ENCODE results near the gene LHPP. TPM values are rescaled to one million over a fixed set of nuclear protein-coding genes. Genes with fewer than 3 reads are reported as not detected.

LHPP gene
- total and polyA plus RNA-seq, 2 experiments from 2014 or later, result 19.0 to 22.9 TPM

GRCh38 chr10:124570646-124571045 is 109.0 kb downstream of the LHPP start:
- Histone ChIP-seq H3F3A (ENCODE audit: insufficient read depth) (no peaks in the 10 kb centered on the region), H2AFZ (no peak overlapping the region), H3K4me2 (ENCODE audit: unreplicated experiment) (no peak overlapping the region), H3K27me3 (replicated peaks; ENCODE audit: insufficient read depth) (0 out of 2 replicates have a peak, but pooled peaks cover 9% of the 10 kb centered on the region), H3K4me1 (ENCODE audit: insufficient read depth) (no peaks in the 10 kb centered on the region), H3K79me2 (ENCODE audit: insufficient read depth) (no peaks in the 10 kb centered on the region), H3K4me3 (no peak overlapping the region), H3K9me3 (ENCODE audit: low read depth) (no peaks in the 10 kb centered on the region), H3K9me2 (ENCODE audit: insufficient read depth) (no peaks in the 10 kb centered on the region), H3K27ac (no peak overlapping the region), H3K36me3 (ENCODE audit: low read depth) (no peaks in the 10 kb centered on the region), H3K9ac (no peak overlapping the region), H4K20me1 (ENCODE audit: insufficient read depth) (no peaks in the 10 kb centered on the region)
- in situ Hi-C loops (cut with MboI), result no loop called here
- no peak for TF ChIP-seq EZH2phosphoT487 (IDR thresholded peaks at IDR 0.05; ENCODE audit: insufficient read depth, low read depth)
- no peak for TF ChIP-seq EZH2 (IDR thresholded peaks at IDR 0.05; ENCODE audit: insufficient read depth, poor library complexity, severe bottlenecking)
- no peak for DNase-seq
- WGBS, 2 experiments (ENCODE audit: low coverage in 1 of 2, low lambda C conversion rate in 2 of 2, missing lambda C conversion rate in 2 of 2), result 80 to 82% methylated on average over 9 of the region's 9 CpGs

DNA sequence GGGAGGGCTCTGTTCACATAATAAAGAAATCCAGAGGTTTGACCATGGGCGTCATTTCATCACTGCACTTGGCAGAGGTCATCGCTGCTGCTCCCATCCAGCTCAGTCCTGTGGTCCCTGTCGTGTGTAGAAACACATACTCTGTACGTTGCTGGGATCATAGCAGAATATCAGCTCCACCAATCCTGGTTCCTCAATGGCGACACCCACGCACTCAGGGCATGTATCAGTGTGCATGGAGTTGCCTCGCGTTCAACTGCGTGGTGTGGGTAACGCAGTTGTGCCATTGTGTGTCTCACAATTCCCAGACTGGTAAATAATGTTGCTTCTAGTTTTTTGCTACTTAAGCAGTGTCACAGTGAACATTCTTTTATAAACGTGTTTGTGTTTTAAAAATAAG is 111.1 kb downstream of the LHPP start:
- Histone ChIP-seq H3K9ac (no peak overlapping the region), H4K20me1 (ENCODE audit: insufficient read depth) (no peaks in the 10 kb centered on the region), H3K4me3 (no peak overlapping the region), H3K9me3 (ENCODE audit: low read depth) (no peaks in the 10 kb centered on the region), H3K79me2 (ENCODE audit: insufficient read depth) (no peaks in the 10 kb centered on the region), H3F3A (ENCODE audit: insufficient read depth) (no peaks in the 10 kb centered on the region), H3K36me3 (ENCODE audit: low read depth) (no peaks in the 10 kb centered on the region), H3K4me2 (ENCODE audit: unreplicated experiment) (no peak overlapping the region), H2AFZ (no peak overlapping the region), H3K27me3 (replicated peaks; ENCODE audit: insufficient read depth) (0 out of 2 replicates have a peak, but pooled peaks cover 9% of the 10 kb centered on the region), H3K27ac (no peak overlapping the region), H3K4me1 (ENCODE audit: insufficient read depth) (no peaks in the 10 kb centered on the region), H3K9me2 (ENCODE audit: insufficient read depth) (no peaks in the 10 kb centered on the region)
- in situ Hi-C loops (cut with MboI), result no loop called here
- DNase-seq, result no peak
- TF ChIP-seq EZH2 (IDR thresholded peaks at IDR 0.05; ENCODE audit: insufficient read depth, poor library complexity, severe bottlenecking), result no peak
- no peak for TF ChIP-seq EZH2phosphoT487 (IDR thresholded peaks at IDR 0.05; ENCODE audit: insufficient read depth, low read depth)
- WGBS, 2 experiments (ENCODE audit: low coverage in 1 of 2, low lambda C conversion rate in 2 of 2, missing lambda C conversion rate in 2 of 2), result 75 to 78% methylated on average over 9 to 11 of the region's 11 CpGs

DNA sequence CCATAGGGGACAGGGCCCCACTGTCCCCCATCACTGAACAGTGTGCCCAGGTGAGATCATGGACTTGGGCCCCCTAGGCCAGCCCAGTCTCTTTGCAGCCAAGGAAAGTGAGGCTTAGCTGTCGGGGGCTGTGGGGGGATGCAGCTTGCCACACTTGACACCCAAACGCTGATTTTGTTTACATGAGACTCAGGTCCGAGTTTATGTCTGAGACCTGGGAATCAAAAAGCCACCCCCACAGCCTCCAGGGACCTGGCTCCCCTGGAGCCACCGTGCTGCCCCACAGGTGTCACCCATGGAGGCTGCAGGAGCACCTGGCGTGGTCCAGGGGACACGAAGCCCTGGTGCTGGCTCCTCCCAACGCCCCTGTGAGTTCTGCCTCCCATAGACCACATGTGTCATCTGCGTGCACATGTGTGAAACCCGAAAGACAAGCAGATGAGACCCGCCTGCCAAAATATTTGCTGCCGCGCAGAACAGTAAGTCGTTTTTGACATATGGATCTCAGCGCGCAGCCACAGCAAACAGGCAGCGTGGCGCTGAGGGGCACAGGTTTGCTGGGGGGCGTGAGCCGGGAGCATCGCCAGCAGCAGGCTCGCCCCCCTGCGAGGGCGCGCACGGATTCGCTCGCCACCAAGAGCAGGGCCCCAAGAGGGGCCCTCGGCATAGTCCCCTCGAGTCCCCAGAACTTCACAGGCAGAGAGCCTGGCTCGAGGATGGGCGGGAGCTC is 112.3 kb downstream of the LHPP start:
- Histone ChIP-seq H3K4me2 (ENCODE audit: unreplicated experiment) (no peak overlapping the region), H3K4me3 (no peak overlapping the region), H4K20me1 (ENCODE audit: insufficient read depth) (no peaks in the 10 kb centered on the region), H2AFZ (no peak overlapping the region), H3K27me3 (replicated peaks; ENCODE audit: insufficient read depth) (0 out of 2 replicates have a peak, but pooled peaks cover 9% of the 10 kb centered on the region), H3K9me3 (ENCODE audit: low read depth) (no peaks in the 10 kb centered on the region), H3F3A (ENCODE audit: insufficient read depth) (no peaks in the 10 kb centered on the region), H3K27ac (no peak overlapping the region), H3K9me2 (ENCODE audit: insufficient read depth) (no peaks in the 10 kb centered on the region), H3K79me2 (ENCODE audit: insufficient read depth) (no peaks in the 10 kb centered on the region), H3K36me3 (ENCODE audit: low read depth) (no peaks in the 10 kb centered on the region), H3K4me1 (ENCODE audit: insufficient read depth) (no peaks in the 10 kb centered on the region), H3K9ac (no peak overlapping the region)
- no peak for DNase-seq
- TF ChIP-seq EZH2 (IDR thresholded peaks at IDR 0.05; ENCODE audit: insufficient read depth, poor library complexity, severe bottlenecking) (no peak), EZH2phosphoT487 (IDR thresholded peaks at IDR 0.05; ENCODE audit: insufficient read depth, low read depth) (no peak)
- in situ Hi-C loops (cut with MboI), result no loop called here
- WGBS, 2 experiments (ENCODE audit: low coverage in 1 of 2, low lambda C conversion rate in 2 of 2, missing lambda C conversion rate in 2 of 2), result 28 to 33% methylated on average over 31 of the region's 31 CpGs

- Histone ChIP-seq H2AFZ (no peak overlapping the region), H3K4me3 (no peak overlapping the region), H3K4me1 (ENCODE audit: insufficient read depth) (no peaks in the 10 kb centered on the region), H3K79me2 (ENCODE audit: insufficient read depth) (no peaks in the 10 kb centered on the region), H3K27ac (no peak overlapping the region), H3K27me3 (replicated peaks; ENCODE audit: insufficient read depth) (0 out of 2 replicates have a peak, but pooled peaks cover 9% of the 10 kb centered on the region), H3K36me3 (ENCODE audit: low read depth) (no peaks in the 10 kb centered on the region), H4K20me1 (ENCODE audit: insufficient read depth) (no peaks in the 10 kb centered on the region), H3K4me2 (ENCODE audit: unreplicated experiment) (no peak overlapping the region), H3K9ac (no peak overlapping the region), H3K9me3 (ENCODE audit: low read depth) (no peaks in the 10 kb centered on the region), H3F3A (ENCODE audit: insufficient read depth) (no peaks in the 10 kb centered on the region), H3K9me2 (ENCODE audit: insufficient read depth) (no peaks in the 10 kb centered on the region)
- in situ Hi-C loops (cut with MboI), result no loop called here
- no peak for DNase-seq
- no peak for TF ChIP-seq EZH2 (IDR thresholded peaks at IDR 0.05; ENCODE audit: insufficient read depth, poor library complexity, severe bottlenecking)
- TF ChIP-seq EZH2phosphoT487 (IDR thresholded peaks at IDR 0.05; ENCODE audit: insufficient read depth, low read depth), result no peak
- 54 to 55% methylated on average over 11 to 14 of the region's 14 CpGs for WGBS, 2 experiments (ENCODE audit: low coverage in 1 of 2, low lambda C conversion rate in 2 of 2, missing lambda C conversion rate in 2 of 2)
These were observed 112.9 kb downstream of the LHPP start for GRCh38 chr10:124574456-124575070.

Measured in GM23248 (cell line).